Measurements from ENCODE around the gene ACSM5.

The ACSM5 gene

GRCh38 chr16:20409398-20410120, at the start of gene ACSM5:
Gene ACSM5, plus strand, starts transcription at chr16:20409534. Its CDS starts 1,951 bp downstream, at chr16:20411485.
- DNase-seq, result no peak

GRCh38 chr16:20359997-20360396, 49.3 kb upstream of the ACSM5 start:
- no peak for DNase-seq

- no peak for DNase-seq
These were observed 46.1 kb upstream of the ACSM5 start for GRCh38 chr16:20363191-20363590.

GRCh38 chr16:20364051-20364450, 45.3 kb upstream of the ACSM5 start:
- no peak for DNase-seq

- no peak for DNase-seq
These were observed 39.8 kb upstream of the ACSM5 start for GRCh38 chr16:20369452-20370054.

GRCh38 chr16:20372701-20373100, 36.6 kb upstream of the ACSM5 start:
- no peak for DNase-seq

- DNase-seq, result no peak
These were observed 32.2 kb upstream of the ACSM5 start for GRCh38 chr16:20377181-20377580.

GRCh38 chr16:20380782-20381181, 28.6 kb upstream of the ACSM5 start:
- DNase-seq, result no peak

- DNase-seq, result no peak
These were observed 27.0 kb upstream of the ACSM5 start for GRCh38 chr16:20382202-20382948.

GRCh38 chr16:20383106-20384029, 26.0 kb upstream of the ACSM5 start:
- DNase-seq, result peak; percentile 20

GRCh38 chr16:20385844-20386832, 23.2 kb upstream of the ACSM5 start:
- DNase-seq, result peak; percentile 57

GRCh38 chr16:20387978-20388377, 21.4 kb upstream of the ACSM5 start:
- no peak for DNase-seq

GRCh38 chr16:20388854-20389253, 20.5 kb upstream of the ACSM5 start:
- no peak for DNase-seq

- DNase-seq, result no peak
These were observed 18.3 kb upstream of the ACSM5 start for GRCh38 chr16:20391045-20391444.

GRCh38 chr16:20393801-20394577, 15.3 kb upstream of the ACSM5 start:
- DNase-seq, result no peak

- DNase-seq, result no peak
These were observed 13.4 kb upstream of the ACSM5 start for GRCh38 chr16:20395946-20396345.

- no peak for DNase-seq
These were observed 12.4 kb upstream of the ACSM5 start for GRCh38 chr16:20396846-20397467.

- no peak for DNase-seq
These were observed 11.8 kb upstream of the ACSM5 start for GRCh38 chr16:20397468-20398074.

GRCh38 chr16:20398603-20399002, 10.7 kb upstream of the ACSM5 start:
- no peak for DNase-seq

- no peak for DNase-seq
These were observed 10.1 kb upstream of the ACSM5 start for GRCh38 chr16:20399185-20399584.
